ENCODE measurements around the gene ZNF143.

ZNF143 gene

GRCh38 chr11:9470765-9471164 is 10.0 kb downstream of the ZNF143 start:
- Histone ChIP-seq H3K18ac (ENCODE audit: low read length) (no peak overlapping the region), H2BK15ac (ENCODE audit: low read length) (no peak overlapping the region), H2AK5ac (ENCODE audit: low read depth, low read length) (no peak overlapping the region), H3K27ac (replicated peaks; ENCODE audit: low read length) (no peak overlapping the region), H2AFZ (ENCODE audit: low read length) (no peak overlapping the region), H4K8ac (ENCODE audit: low read depth, low read length) (no peak overlapping the region), H4K91ac (ENCODE audit: low read depth, low read length, poor library complexity) (no peak overlapping the region), H2BK5ac (ENCODE audit: low read length) (no peak overlapping the region), H3K4me2 (ENCODE audit: insufficient read depth, low read length, poor library complexity, severe bottlenecking) (no peak overlapping the region), H3K9me3 (replicated peaks in 1 of 2; ENCODE audit: control insufficient read depth in 2 of 2, insufficient read depth in 1 of 2, low read depth in 1 of 2, low read length in 2 of 2) (no peaks in the 10 kb centered on the region), H3K14ac (ENCODE audit: low read length) (no peak overlapping the region), H3K4me3 (ENCODE audit: low read length in 2 of 2) (no peak overlapping the region), H2BK120ac (ENCODE audit: low read depth, low read length) (no peak overlapping the region), H3K79me1 (ENCODE audit: low read depth, low read length) (peaks cover 1% of the 10 kb centered on the region), H3K23ac (ENCODE audit: low read depth, low read length, poor library complexity) (no peak overlapping the region), H3K9ac (ENCODE audit: low read depth, low read length, poor library complexity) (no peak overlapping the region), H3K4ac (ENCODE audit: low read length) (no peak overlapping the region), H3K4me1 (ENCODE audit: control insufficient read depth in 2 of 2, insufficient read depth in 1 of 2, low read depth in 1 of 2, low read length in 2 of 2) (peaks cover 0 to 10% of the 10 kb centered on the region in 2 donors), H3K36me3 (replicated peaks in 1 of 2; ENCODE audit: control insufficient read depth in 2 of 2, insufficient read depth in 2 of 2, low read length in 2 of 2) (peaks cover 15 to 47% of the 10 kb centered on the region in 2 donors), H2BK12ac (ENCODE audit: low read length) (no peak overlapping the region), H3K27me3 (ENCODE audit: control insufficient read depth in 3 of 3, insufficient read depth in 3 of 3, low read depth in 1 of 3, low read length in 3 of 3) (peaks cover 0 to 4% (median 0%) of the 10 kb centered on the region in 3 experiments)
- no CpG with 5 or more reads among the region's 4 CpGs for WGBS, 2 donors (ENCODE audit: extremely low coverage in 2 of 2, insufficient read length in 2 of 2, insufficient replicate concordance in 1 of 2)
- no peak for DNase-seq (ENCODE audit: low spot score)

GRCh38 chr11:9473408-9473807 is 12.6 kb downstream of the ZNF143 start:
- DNase-seq (ENCODE audit: low spot score) = no peak
- Histone ChIP-seq H3K14ac (ENCODE audit: low read length) (no peak overlapping the region), H2AFZ (ENCODE audit: low read length) (no peak overlapping the region), H3K23ac (ENCODE audit: low read depth, low read length, poor library complexity) (no peak overlapping the region), H3K27ac (replicated peaks; ENCODE audit: low read length) (no peak overlapping the region), H3K4me3 (ENCODE audit: low read length in 2 of 2) (no peak overlapping the region), H2BK12ac (ENCODE audit: low read length) (no peak overlapping the region), H3K9ac (ENCODE audit: low read depth, low read length, poor library complexity) (no peak overlapping the region), H3K4me1 (ENCODE audit: control insufficient read depth in 2 of 2, insufficient read depth in 1 of 2, low read depth in 1 of 2, low read length in 2 of 2) (peaks cover 0 to 10% of the 10 kb centered on the region in 2 donors), H3K4ac (ENCODE audit: low read length) (no peak overlapping the region), H3K79me1 (ENCODE audit: low read depth, low read length) (no peaks in the 10 kb centered on the region), H3K27me3 (ENCODE audit: control insufficient read depth in 3 of 3, insufficient read depth in 3 of 3, low read depth in 1 of 3, low read length in 3 of 3) (peaks cover 0 to 4% (median 0%) of the 10 kb centered on the region in 3 experiments), H3K18ac (ENCODE audit: low read length) (no peak overlapping the region), H4K91ac (ENCODE audit: low read depth, low read length, poor library complexity) (no peak overlapping the region), H2BK5ac (ENCODE audit: low read length) (no peak overlapping the region), H2BK15ac (ENCODE audit: low read length) (no peak overlapping the region), H2BK120ac (ENCODE audit: low read depth, low read length) (no peak overlapping the region), H3K36me3 (replicated peaks in 1 of 2; ENCODE audit: control insufficient read depth in 2 of 2, insufficient read depth in 2 of 2, low read length in 2 of 2) (peaks cover 17 to 61% of the 10 kb centered on the region in 2 donors), H2AK5ac (ENCODE audit: low read depth, low read length) (no peak overlapping the region), H4K8ac (ENCODE audit: low read depth, low read length) (no peak overlapping the region), H3K9me3 (replicated peaks in 1 of 2; ENCODE audit: control insufficient read depth in 2 of 2, insufficient read depth in 1 of 2, low read depth in 1 of 2, low read length in 2 of 2) (no peaks in the 10 kb centered on the region), H3K4me2 (ENCODE audit: insufficient read depth, low read length, poor library complexity, severe bottlenecking) (no peak overlapping the region)

GRCh38 chr11:9479899-9480298 is 19.1 kb downstream of the ZNF143 start:
- no peak overlapping the region for H3K14ac ChIP-seq (ENCODE audit: low read length)
- H4K91ac ChIP-seq (ENCODE audit: low read depth, low read length, poor library complexity) = no peak overlapping the region
- no peak overlapping the region for H3K23ac ChIP-seq (ENCODE audit: low read depth, low read length, poor library complexity)
- DNase-seq (ENCODE audit: low spot score) = no peak
- H3K9ac ChIP-seq (ENCODE audit: low read depth, low read length, poor library complexity) = no peak overlapping the region
- WGBS, 2 donors (ENCODE audit: extremely low coverage in 2 of 2, insufficient read length in 2 of 2, insufficient replicate concordance in 1 of 2) = no CpG with 5 or more reads among the region's 2 CpGs
- no peaks in the 10 kb centered on the region for H3K9me3 ChIP-seq (replicated peaks in 1 of 2; ENCODE audit: control insufficient read depth in 2 of 2, insufficient read depth in 1 of 2, low read depth in 1 of 2, low read length in 2 of 2)
- H4K8ac ChIP-seq (ENCODE audit: low read depth, low read length) = no peak overlapping the region
- H3K27me3 ChIP-seq (ENCODE audit: control insufficient read depth in 3 of 3, insufficient read depth in 3 of 3, low read depth in 1 of 3, low read length in 3 of 3) = no peaks in the 10 kb centered on the region
- H2BK12ac ChIP-seq (ENCODE audit: low read length) = no peak overlapping the region
- no peak overlapping the region for H3K27ac ChIP-seq (replicated peaks; ENCODE audit: low read length)
- H3K79me1 ChIP-seq (ENCODE audit: low read depth, low read length) = no peaks in the 10 kb centered on the region
- no peak overlapping the region for H3K18ac ChIP-seq (ENCODE audit: low read length)
- H2BK15ac ChIP-seq (ENCODE audit: low read length) = no peak overlapping the region
- H3K4me2 ChIP-seq (ENCODE audit: insufficient read depth, low read length, poor library complexity, severe bottlenecking) = no peak overlapping the region
- H2BK120ac ChIP-seq (ENCODE audit: low read depth, low read length) = no peak overlapping the region
- no peak overlapping the region for H2AK5ac ChIP-seq (ENCODE audit: low read depth, low read length)
- peaks cover 6 to 67% of the 10 kb centered on the region in 2 donors for H3K36me3 ChIP-seq (replicated peaks in 1 of 2; ENCODE audit: control insufficient read depth in 2 of 2, insufficient read depth in 2 of 2, low read length in 2 of 2)
- H3K4me3 ChIP-seq (ENCODE audit: low read length in 2 of 2) = no peak overlapping the region
- no peaks in the 10 kb centered on the region for H3K4me1 ChIP-seq (ENCODE audit: control insufficient read depth in 2 of 2, insufficient read depth in 1 of 2, low read depth in 1 of 2, low read length in 2 of 2)
- no peak overlapping the region for H2AFZ ChIP-seq (ENCODE audit: low read length)
- no peak overlapping the region for H2BK5ac ChIP-seq (ENCODE audit: low read length)
- H3K4ac ChIP-seq (ENCODE audit: low read length) = no peak overlapping the region

- no peak overlapping the region for H4K91ac ChIP-seq (ENCODE audit: low read depth, low read length, poor library complexity)
- peaks cover 10 to 62% of the 10 kb centered on the region in 2 donors for H3K36me3 ChIP-seq (replicated peaks in 1 of 2; ENCODE audit: control insufficient read depth in 2 of 2, insufficient read depth in 2 of 2, low read length in 2 of 2)
- H3K4me3 ChIP-seq (ENCODE audit: low read length in 2 of 2) = no peak overlapping the region
- H2BK12ac ChIP-seq (ENCODE audit: low read length) = no peak overlapping the region
- H2BK5ac ChIP-seq (ENCODE audit: low read length) = no peak overlapping the region
- no peak overlapping the region for H2AFZ ChIP-seq (ENCODE audit: low read length)
- H3K4me1 ChIP-seq (ENCODE audit: control insufficient read depth in 2 of 2, insufficient read depth in 1 of 2, low read depth in 1 of 2, low read length in 2 of 2) = no peaks in the 10 kb centered on the region
- no peak overlapping the region for H3K27ac ChIP-seq (replicated peaks; ENCODE audit: low read length)
- no peaks in the 10 kb centered on the region for H3K79me1 ChIP-seq (ENCODE audit: low read depth, low read length)
- no peak overlapping the region for H3K4me2 ChIP-seq (ENCODE audit: insufficient read depth, low read length, poor library complexity, severe bottlenecking)
- no peak for DNase-seq (ENCODE audit: low spot score)
- H3K4ac ChIP-seq (ENCODE audit: low read length) = no peak overlapping the region
- no peak overlapping the region for H2AK5ac ChIP-seq (ENCODE audit: low read depth, low read length)
- no peak overlapping the region for H2BK15ac ChIP-seq (ENCODE audit: low read length)
- no peak overlapping the region for H3K14ac ChIP-seq (ENCODE audit: low read length)
- H3K18ac ChIP-seq (ENCODE audit: low read length) = no peak overlapping the region
- no peak overlapping the region for H2BK120ac ChIP-seq (ENCODE audit: low read depth, low read length)
- no CpG with 5 or more reads among the region's 3 CpGs for WGBS, 2 donors (ENCODE audit: extremely low coverage in 2 of 2, insufficient read length in 2 of 2, insufficient replicate concordance in 1 of 2)
- H3K23ac ChIP-seq (ENCODE audit: low read depth, low read length, poor library complexity) = no peak overlapping the region
- no peak overlapping the region for H4K8ac ChIP-seq (ENCODE audit: low read depth, low read length)
- H3K27me3 ChIP-seq (ENCODE audit: control insufficient read depth in 3 of 3, insufficient read depth in 3 of 3, low read depth in 1 of 3, low read length in 3 of 3) = no peaks in the 10 kb centered on the region
- no peak overlapping the region for H3K9ac ChIP-seq (ENCODE audit: low read depth, low read length, poor library complexity)
- no peaks in the 10 kb centered on the region for H3K9me3 ChIP-seq (replicated peaks in 1 of 2; ENCODE audit: control insufficient read depth in 2 of 2, insufficient read depth in 1 of 2, low read depth in 1 of 2, low read length in 2 of 2)
Observed at GRCh38 chr11:9489080-9489765, 28.4 kb downstream of the ZNF143 start.
